ENCODE measurements around the gene DMBX1. TPM values are rescaled to one million over a fixed set of nuclear protein-coding genes. Genes with fewer than 3 reads are reported as not detected.

The DMBX1 gene
- polyA plus RNA-seq, 4 donors: 0.01 TPM; not detected in 3

DNA sequence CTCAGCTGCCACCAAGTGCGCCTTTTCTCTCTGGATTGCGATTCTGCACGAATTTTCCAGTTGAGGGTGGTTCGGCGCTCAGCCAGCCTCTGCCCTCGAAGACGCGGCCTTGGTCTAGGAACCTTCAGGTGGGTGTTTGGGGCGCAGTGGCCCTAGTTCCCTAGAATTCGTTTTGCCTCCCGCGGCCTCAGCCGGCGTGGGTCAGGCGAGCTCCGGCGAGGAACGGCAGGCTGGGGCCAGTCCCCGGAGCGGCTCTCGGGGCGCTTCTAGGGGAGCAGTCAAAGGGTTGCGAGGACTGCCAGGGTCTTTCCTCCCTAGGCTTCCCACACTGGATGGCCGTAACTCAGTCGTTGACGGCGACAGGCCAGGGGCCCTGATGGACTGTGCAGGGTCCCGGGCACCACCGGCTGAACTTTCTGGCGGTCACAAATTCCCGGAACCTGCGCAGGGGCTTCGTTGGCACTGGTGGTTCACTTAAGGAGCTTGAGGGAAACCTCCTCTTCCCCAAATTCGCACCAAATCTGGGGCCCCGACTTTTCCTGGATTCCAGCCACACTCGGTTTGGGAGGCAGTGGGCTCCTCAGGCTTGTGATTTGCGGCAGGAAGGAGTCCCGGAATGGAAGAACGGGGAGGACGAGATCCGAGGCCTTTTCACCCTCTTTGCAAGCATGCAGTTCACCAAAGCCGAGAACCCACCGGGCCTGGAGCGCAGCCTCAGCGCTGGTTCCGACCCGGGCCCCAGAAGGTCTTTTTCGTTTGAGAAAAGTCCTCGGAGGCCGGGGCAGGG is 1.2 kb downstream of the DMBX1 start:
- peaks cover 18 to 98% (median 72%) of the 10 kb centered on the region in 3 donors for H3K27me3 ChIP-seq (ENCODE audit: control insufficient read depth in 3 of 3, insufficient read depth in 3 of 3, low read length in 3 of 3)
- FAIRE-seq: no peak
- peaks cover 0 to 5% of the 10 kb centered on the region in 2 donors for H3K9me3 ChIP-seq (ENCODE audit: control insufficient read depth in 2 of 2, insufficient read depth in 1 of 2, low read depth in 1 of 2, low read length in 1 of 2)
- peaks cover 0 to 9% (median 4%) of the 10 kb centered on the region in 3 donors for H3K4me1 ChIP-seq (ENCODE audit: control insufficient read depth in 3 of 3, insufficient read depth in 2 of 3, low read depth in 1 of 3, low read length in 2 of 3)
- DNase-seq: peak; percentile 20 to 66
- WGBS, 3 donors: 5 to 7% (median 6%) methylated on average over 50 of the region's 50 CpGs
- no peaks in the 10 kb centered on the region for H3K36me3 ChIP-seq (ENCODE audit: control insufficient read depth in 3 of 3, insufficient read depth in 2 of 3, low read depth in 1 of 3, low read length in 3 of 3)
- H3K4me3 ChIP-seq (ENCODE audit: low read depth in 1 of 3, low read length in 3 of 3): no peak overlapping the region
- no peak overlapping the region for H3K27ac ChIP-seq (ENCODE audit: low read depth in 1 of 3, low read length in 2 of 3)

DNA sequence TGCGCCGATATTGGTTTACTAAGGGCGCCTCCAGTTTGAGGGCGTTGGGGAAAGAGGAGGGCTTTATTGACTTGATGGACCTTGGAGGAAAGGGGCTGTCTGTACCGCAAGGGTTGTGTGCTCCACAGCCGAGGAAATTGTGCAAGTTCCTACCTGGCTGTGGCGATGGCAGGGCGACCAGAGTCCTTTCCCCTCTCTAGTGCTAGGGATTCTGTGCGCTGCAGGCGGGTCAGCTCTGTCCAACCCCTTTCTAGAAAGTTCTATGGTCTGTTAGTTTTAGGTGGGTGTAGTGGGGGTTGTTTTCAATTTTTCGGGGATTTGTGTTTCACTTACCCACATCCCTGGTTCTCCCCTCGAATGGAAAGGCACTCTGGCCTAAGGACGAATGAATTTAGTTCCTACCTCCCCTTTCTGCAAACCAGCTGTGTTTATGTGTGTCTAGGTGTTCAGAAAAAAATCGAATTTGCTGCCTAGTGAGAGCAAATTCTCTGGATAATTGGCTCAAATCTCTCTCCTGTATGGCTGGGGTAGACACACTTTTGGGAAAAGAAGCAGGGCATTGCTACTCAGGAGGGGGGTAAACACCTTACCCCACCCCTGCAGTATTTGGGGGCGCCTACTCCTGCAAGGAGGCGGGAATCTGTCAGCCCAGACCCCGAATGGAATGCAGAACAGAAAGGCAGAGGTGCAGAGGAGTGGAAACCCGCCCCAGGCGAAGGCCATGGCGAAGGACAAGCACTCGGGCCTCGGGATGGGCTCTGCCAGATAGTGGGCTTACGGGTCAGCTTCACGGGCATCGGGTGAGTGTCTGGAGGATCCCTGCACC is 2.0 kb downstream of the DMBX1 start:
- DNase-seq (peak in 1 of 2 donors; percentile 30), FAIRE-seq (no peak)
- Histone ChIP-seq H3K4me1 (ENCODE audit: control insufficient read depth in 3 of 3, insufficient read depth in 2 of 3, low read depth in 1 of 3, low read length in 2 of 3) (peaks cover 0 to 9% (median 4%) of the 10 kb centered on the region in 3 donors), H3K27ac (ENCODE audit: low read depth in 1 of 3, low read length in 2 of 3) (no peak overlapping the region), H3K9me3 (ENCODE audit: control insufficient read depth in 2 of 2, insufficient read depth in 1 of 2, low read depth in 1 of 2, low read length in 1 of 2) (peaks cover 0 to 3% of the 10 kb centered on the region in 2 donors), H3K27me3 (ENCODE audit: control insufficient read depth in 3 of 3, insufficient read depth in 3 of 3, low read length in 3 of 3) (peaks cover 18 to 98% (median 66%) of the 10 kb centered on the region in 3 donors), H3K4me3 (ENCODE audit: low read depth in 1 of 3, low read length in 3 of 3) (no peak overlapping the region), H3K36me3 (ENCODE audit: control insufficient read depth in 3 of 3, insufficient read depth in 2 of 3, low read depth in 1 of 3, low read length in 3 of 3) (no peaks in the 10 kb centered on the region)
- 9 to 14% (median 9%) methylated on average over 25 of the region's 25 CpGs for WGBS, 3 donors

DNA sequence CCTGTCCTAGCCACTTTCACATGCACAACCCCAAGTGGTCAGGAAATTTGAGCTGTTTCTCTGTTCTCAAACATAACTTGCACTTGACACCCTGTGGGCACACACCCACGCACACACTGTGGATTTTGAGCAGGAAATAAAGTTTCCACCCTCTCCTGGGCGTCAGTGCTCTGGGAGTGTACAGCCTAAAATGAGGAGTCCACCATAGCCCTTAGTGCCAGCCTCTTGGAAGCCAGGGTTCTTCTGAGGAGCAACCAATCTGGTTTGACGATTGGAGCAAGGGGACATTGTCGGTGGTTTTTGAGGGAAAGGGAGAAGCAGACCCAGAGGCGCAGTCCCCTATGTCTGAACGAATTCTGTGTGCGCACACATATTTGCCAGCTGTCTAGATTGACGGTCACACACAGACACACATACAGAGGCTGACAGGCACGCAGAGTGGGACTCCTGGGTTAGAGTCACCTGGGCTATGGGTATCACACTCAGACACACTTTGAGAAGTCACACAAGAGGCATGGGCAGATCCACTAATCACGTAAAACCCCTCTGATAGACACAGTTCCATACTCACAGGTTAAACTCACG is 2.7 kb downstream of the DMBX1 start:
- FAIRE-seq: no peak

DNA sequence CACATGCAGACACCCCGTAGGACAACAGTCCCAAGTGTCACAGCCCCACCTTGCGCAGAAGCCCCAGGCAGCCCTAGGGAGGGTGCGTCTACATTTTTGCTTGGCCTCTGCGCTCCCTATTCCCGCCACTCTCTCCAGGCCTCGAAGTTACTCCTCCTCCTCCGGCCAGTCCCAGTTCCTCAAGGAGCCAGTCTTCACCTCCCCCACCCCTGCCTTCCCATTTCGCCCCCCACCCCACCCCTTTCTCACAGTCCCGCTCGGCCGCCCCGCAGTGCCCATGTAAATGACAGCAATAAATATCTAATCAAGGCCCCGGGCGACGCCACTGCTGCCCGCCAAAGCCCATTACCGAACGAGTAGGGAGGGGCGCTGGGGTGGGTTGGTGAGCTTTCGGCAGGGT is 3.2 kb downstream of the DMBX1 start:
- WGBS, 3 donors: 6 to 9% (median 9%) methylated on average over 19 to 20 of the region's 20 CpGs
- peaks cover 0 to 9% (median 4%) of the 10 kb centered on the region in 3 donors for H3K4me1 ChIP-seq (ENCODE audit: control insufficient read depth in 3 of 3, insufficient read depth in 2 of 3, low read depth in 1 of 3, low read length in 2 of 3)
- H3K9me3 ChIP-seq (ENCODE audit: control insufficient read depth in 2 of 2, insufficient read depth in 1 of 2, low read depth in 1 of 2, low read length in 1 of 2): peaks cover 0 to 2% of the 10 kb centered on the region in 2 donors
- H3K36me3 ChIP-seq (ENCODE audit: control insufficient read depth in 3 of 3, insufficient read depth in 2 of 3, low read depth in 1 of 3, low read length in 3 of 3): no peaks in the 10 kb centered on the region
- no peak overlapping the region for H3K4me3 ChIP-seq (ENCODE audit: low read depth in 1 of 3, low read length in 3 of 3)
- H3K27me3 ChIP-seq (ENCODE audit: control insufficient read depth in 3 of 3, insufficient read depth in 3 of 3, low read length in 3 of 3): peaks cover 15 to 98% (median 54%) of the 10 kb centered on the region in 3 donors
- FAIRE-seq (no peak), DNase-seq (no peak)
- no peak overlapping the region for H3K27ac ChIP-seq (ENCODE audit: low read depth in 1 of 3, low read length in 2 of 3)

More for the DNA sequence above, 2.7 kb downstream of the DMBX1 start:
- DNase-seq: peak in 1 of 2 donors; percentile 15
- H3K36me3 ChIP-seq (ENCODE audit: control insufficient read depth in 3 of 3, insufficient read depth in 2 of 3, low read depth in 1 of 3, low read length in 3 of 3): no peaks in the 10 kb centered on the region
- 12 to 17% (median 15%) methylated on average over 11 of the region's 11 CpGs for WGBS, 3 donors
- peaks cover 0 to 9% (median 4%) of the 10 kb centered on the region in 3 donors for H3K4me1 ChIP-seq (ENCODE audit: control insufficient read depth in 3 of 3, insufficient read depth in 2 of 3, low read depth in 1 of 3, low read length in 2 of 3)
- no peak overlapping the region for H3K27ac ChIP-seq (ENCODE audit: low read depth in 1 of 3, low read length in 2 of 3)
- H3K4me3 ChIP-seq (ENCODE audit: low read depth in 1 of 3, low read length in 3 of 3): no peak overlapping the region
- H3K27me3 ChIP-seq (ENCODE audit: control insufficient read depth in 3 of 3, insufficient read depth in 3 of 3, low read length in 3 of 3): peaks cover 16 to 98% (median 59%) of the 10 kb centered on the region in 3 donors
- peaks cover 0 to 2% of the 10 kb centered on the region in 2 donors for H3K9me3 ChIP-seq (ENCODE audit: control insufficient read depth in 2 of 2, insufficient read depth in 1 of 2, low read depth in 1 of 2, low read length in 1 of 2)

DNA sequence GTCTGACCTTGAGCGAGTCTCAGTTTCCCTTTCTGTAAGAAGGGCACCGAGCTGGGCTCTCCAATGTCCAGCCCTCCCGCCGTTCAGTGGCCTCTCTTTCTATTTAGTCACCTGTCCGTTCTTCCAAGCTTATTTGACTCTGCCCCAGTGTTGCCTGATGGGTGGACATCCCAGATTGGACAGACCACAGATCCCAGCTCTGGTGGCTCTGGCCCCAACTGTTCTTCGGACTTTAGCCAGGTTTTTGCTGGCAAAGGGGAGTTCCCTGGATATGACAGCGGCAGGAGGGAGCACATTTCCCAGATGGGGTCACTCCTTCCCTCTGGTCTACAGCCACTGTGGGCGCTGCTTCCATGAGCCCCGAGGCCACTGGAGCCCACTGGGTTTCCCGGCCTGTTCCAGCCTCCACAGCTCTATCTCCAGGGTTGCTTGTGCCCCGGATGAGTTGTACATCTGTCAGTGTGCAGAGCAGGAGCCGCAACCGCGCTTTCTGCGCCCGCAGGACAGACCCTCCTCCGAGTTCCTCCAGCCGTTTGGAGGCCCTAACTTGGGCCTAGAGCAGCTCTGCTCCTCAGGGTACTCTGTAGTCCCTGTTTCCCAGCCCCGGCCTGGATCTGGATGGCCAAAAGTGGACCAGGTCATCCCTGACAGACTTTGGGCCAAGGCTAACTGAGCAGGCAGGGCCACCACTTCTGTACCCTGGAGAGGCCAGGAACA is 3.8 kb downstream of the DMBX1 start:
- peaks cover 0 to 9% (median 4%) of the 10 kb centered on the region in 3 donors for H3K4me1 ChIP-seq (ENCODE audit: control insufficient read depth in 3 of 3, insufficient read depth in 2 of 3, low read depth in 1 of 3, low read length in 2 of 3)
- FAIRE-seq: no peak
- no peaks in the 10 kb centered on the region for H3K36me3 ChIP-seq (ENCODE audit: control insufficient read depth in 3 of 3, insufficient read depth in 2 of 3, low read depth in 1 of 3, low read length in 3 of 3)
- peaks cover 0 to 2% of the 10 kb centered on the region in 2 donors for H3K9me3 ChIP-seq (ENCODE audit: control insufficient read depth in 2 of 2, insufficient read depth in 1 of 2, low read depth in 1 of 2, low read length in 1 of 2)
- WGBS, 3 donors: 29 to 31% (median 30%) methylated on average over 19 of the region's 19 CpGs
- DNase-seq: no peak
- H3K27me3 ChIP-seq (ENCODE audit: control insufficient read depth in 3 of 3, insufficient read depth in 3 of 3, low read length in 3 of 3): peaks cover 12 to 94% (median 50%) of the 10 kb centered on the region in 3 donors
- H3K27ac ChIP-seq (ENCODE audit: low read depth in 1 of 3, low read length in 2 of 3): no peak overlapping the region
- H3K4me3 ChIP-seq (ENCODE audit: low read depth in 1 of 3, low read length in 3 of 3): no peak overlapping the region

DNA sequence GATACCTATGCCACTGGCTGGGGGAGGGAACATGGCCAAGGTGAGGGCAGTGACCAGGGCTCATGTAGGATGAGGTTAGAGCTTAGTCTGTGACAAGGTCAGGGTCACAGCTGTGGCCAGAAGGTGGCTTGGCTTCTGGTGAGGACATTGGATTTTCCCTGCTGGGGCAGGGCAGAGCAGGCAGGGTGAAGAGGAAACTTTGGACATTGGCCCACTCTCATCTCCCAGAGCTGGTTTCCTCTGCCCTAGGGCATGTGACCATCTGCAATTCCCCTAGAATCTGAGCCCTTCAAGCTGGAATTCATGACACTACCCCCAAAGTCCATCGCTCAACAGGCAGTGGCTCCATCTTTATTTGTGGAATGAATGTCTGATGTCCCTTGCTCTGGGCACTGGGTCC is 5.3 kb downstream of the DMBX1 start:
- FAIRE-seq (no peak), DNase-seq (no peak)
- WGBS, 3 donors: 79 to 86% (median 81%) methylated on average over 1 of the region's 1 CpG
- Histone ChIP-seq H3K27ac (ENCODE audit: low read depth in 1 of 3, low read length in 2 of 3) (no peak overlapping the region), H3K36me3 (ENCODE audit: control insufficient read depth in 3 of 3, insufficient read depth in 2 of 3, low read depth in 1 of 3, low read length in 3 of 3) (no peaks in the 10 kb centered on the region), H3K4me3 (ENCODE audit: low read depth in 1 of 3, low read length in 3 of 3) (no peak overlapping the region), H3K27me3 (ENCODE audit: control insufficient read depth in 3 of 3, insufficient read depth in 3 of 3, low read length in 3 of 3) (peaks cover 6 to 82% (median 44%) of the 10 kb centered on the region in 3 donors), H3K4me1 (ENCODE audit: control insufficient read depth in 3 of 3, insufficient read depth in 2 of 3, low read depth in 1 of 3, low read length in 2 of 3) (peaks cover 0 to 3% (median 2%) of the 10 kb centered on the region in 3 donors), H3K9me3 (ENCODE audit: control insufficient read depth in 2 of 2, insufficient read depth in 1 of 2, low read depth in 1 of 2, low read length in 1 of 2) (peaks cover 0 to 2% of the 10 kb centered on the region in 2 donors)

DNA sequence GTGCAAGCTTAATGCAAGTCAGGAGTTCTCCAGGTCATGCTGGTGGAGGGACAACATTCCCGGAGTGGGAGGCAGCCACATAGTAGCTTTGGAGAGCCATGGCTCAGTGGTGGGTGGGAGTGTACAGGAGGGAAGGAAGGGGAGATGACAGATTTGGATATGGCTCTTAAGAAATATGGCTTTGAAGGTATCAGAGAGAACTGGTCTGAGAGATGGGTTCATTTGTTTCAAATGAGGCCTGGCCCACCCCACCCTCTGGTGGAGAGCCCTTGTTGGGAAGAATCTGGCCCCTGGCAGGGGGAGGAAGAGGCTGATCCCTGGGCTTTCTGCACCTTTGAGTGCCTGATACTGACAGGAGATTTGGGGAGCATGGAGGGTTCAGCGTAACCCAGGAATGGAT is 6.1 kb downstream of the DMBX1 start:
- H3K9me3 ChIP-seq (ENCODE audit: control insufficient read depth in 2 of 2, insufficient read depth in 1 of 2, low read depth in 1 of 2, low read length in 1 of 2): peaks cover 0 to 2% of the 10 kb centered on the region in 2 donors
- 88 to 93% (median 92%) methylated on average over 2 of the region's 2 CpGs for WGBS, 3 donors
- H3K36me3 ChIP-seq (ENCODE audit: control insufficient read depth in 3 of 3, insufficient read depth in 2 of 3, low read depth in 1 of 3, low read length in 3 of 3): no peaks in the 10 kb centered on the region
- no peak for FAIRE-seq
- H3K27me3 ChIP-seq (ENCODE audit: control insufficient read depth in 3 of 3, insufficient read depth in 3 of 3, low read length in 3 of 3): peaks cover 0 to 77% (median 37%) of the 10 kb centered on the region in 3 donors
- no peaks in the 10 kb centered on the region for H3K4me1 ChIP-seq (ENCODE audit: control insufficient read depth in 3 of 3, insufficient read depth in 2 of 3, low read depth in 1 of 3, low read length in 2 of 3)
- DNase-seq: no peak
- no peak overlapping the region for H3K27ac ChIP-seq (ENCODE audit: low read depth in 1 of 3, low read length in 2 of 3)
- H3K4me3 ChIP-seq (ENCODE audit: low read depth in 1 of 3, low read length in 3 of 3): no peak overlapping the region

Data from small intestine (tissue), 7 donors.